HG02571 (cell line): Measurements from ENCODE around the gene CCDC136.

Experiments
- ATAC-seq: cut with Tn5 transposase; IDR thresholded peaks from one replicate; pipeline ENCODE4 v1.9.1; 2021; ENCODE audit warnings: mild to moderate bottlenecking, moderate library complexity; ENCODE audit not compliant: unreplicated experiment

CCDC136 gene

DNA sequence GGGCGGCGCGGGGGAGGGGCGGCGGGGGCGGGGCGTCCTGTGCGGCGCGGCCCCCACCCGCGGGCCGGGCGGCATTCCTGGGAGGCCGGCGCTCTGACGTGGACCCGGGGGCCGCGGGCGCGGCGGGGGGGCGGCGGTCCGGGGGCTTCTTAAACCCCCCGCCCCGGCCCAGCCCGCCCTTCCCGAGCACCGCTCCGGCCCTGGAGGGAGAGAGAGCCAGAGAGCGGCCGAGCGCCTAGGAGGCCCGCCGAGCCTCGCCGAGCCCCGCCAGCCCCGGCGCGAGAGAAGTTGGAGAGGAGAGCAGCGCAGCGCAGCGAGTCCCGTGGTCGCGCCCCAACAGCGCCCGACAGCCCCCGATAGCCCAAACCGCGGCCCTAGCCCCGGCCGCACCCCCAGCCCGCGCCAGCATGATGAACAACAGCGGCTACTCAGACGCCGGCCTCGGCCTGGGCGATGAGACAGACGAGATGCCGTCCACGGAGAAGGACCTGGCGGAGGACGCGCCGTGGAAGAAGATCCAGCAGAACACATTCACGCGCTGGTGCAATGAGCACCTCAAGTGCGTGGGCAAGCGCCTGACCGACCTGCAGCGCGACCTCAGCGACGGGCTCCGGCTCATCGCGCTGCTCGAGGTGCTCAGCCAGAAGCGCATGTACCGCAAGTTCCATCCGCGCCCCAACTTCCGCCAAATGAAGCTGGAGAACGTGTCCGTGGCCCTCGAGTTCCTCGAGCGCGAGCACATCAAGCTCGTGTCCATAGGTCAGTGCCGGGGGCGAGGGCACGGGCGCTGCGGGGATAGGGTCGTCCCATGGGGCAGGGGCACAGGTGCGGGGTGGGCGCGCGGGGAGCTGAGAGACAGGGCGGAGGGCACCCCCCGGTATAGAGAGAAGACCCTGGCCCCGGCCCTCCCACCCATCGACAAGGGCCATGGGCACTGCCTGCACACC is 38.7 kb downstream of the CCDC136 start, which contains the start of gene FLNC:
Gene FLNC, plus strand, starts transcription at position 176 of the 947 bp plus-strand sequence. Its CDS starts 232 bp downstream, at position 408.
- no peak for ATAC-seq

DNA sequence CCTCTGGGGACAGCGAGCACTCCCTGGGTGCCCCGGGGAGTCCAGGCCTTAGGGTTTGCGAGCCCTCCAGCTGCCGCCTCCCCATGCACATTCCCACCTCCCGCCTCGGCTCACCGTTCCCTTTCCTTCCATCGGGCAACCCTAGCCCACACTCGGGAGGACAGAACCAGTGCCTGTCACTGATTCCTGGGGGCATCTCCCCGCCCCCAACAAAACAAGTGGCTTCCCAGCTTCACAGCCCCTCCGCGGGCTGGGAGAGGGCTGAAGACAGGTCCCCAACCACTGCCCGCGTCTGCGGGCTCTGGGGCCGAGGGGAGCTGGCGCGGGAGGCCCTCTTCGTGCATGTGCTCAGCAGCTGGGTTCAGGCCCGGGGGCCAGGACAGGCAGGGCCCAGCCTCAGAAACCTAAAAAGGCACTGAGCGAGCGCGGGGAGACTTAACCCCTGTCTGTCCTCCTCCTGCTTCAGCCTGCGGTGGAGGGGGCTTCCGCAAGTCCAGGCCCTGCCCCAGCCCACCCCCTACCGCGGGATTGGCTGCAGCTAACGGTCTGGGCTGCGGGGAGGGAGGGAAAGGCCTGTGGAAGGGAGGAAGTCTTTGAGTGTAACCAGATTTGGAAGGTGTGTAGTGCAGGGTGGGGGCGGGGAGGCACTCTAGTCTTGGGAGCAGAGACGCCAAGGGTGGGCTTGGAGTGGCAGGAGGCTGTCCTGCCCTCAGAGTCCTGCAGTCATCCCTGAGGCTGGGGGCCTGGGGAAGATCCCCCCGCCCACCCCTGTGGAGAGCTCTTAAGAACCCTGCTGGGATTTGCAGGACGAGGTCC is 39.6 kb downstream of the CCDC136 start:
- no peak for ATAC-seq

DNA sequence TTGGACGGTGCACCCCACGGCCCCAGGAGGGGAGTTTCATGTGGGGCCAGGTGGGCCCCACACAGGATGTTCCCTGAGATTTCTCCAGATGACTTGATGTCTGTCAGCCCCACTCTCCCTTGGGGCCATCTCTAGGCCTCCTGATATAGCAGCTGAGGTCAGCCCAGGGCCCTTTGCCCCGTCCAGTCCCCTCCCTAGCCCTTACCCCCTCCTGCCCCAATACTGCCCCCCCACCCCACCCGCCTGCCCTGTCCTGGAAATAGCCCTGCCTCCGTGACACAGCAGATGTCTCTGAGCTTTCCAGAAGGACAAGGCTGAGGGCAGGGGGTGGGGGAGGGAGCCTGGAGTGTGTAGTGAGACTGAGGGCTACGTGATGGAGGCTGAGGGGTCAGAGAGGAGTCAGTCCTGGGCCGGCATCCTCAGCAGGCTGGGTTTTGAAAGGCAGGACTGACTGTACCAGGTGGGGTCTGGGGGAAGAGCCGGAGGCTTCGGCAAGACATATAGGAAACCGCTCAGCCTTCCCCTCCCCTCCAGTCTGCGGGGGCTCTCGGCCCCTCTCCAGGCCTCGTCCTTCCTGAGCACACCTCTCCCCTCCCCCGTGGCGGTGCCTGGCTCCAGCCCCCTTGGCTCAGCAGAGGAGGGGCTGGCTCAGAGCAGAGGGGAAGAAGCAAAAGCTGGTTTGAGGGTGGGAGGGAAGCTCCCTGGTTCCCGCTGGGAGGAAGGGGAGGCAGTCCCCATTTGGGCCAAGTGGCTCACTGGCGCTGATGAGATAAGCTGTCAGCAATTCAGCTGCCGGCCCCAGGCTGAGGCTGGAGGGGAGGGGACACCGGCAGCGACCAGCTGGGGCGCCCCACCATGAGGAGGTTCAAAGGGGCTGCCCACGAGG is 40.5 kb downstream of the CCDC136 start:
- no peak for ATAC-seq

DNA sequence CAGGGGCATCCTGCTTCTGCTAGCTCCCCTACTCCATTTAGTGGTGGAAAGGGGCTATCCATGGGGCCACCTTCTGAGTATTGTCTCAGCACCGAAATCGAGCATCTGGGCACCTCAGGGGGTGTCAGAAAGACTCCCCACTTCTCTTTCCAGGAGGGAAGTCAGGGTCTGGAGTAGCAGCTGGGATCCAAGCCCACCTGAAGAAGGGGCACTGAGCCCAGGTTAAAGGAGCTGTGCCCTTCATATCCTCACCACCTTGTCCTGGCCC is 41.0 kb downstream of the CCDC136 start:
- ATAC-seq: no peak

DNA sequence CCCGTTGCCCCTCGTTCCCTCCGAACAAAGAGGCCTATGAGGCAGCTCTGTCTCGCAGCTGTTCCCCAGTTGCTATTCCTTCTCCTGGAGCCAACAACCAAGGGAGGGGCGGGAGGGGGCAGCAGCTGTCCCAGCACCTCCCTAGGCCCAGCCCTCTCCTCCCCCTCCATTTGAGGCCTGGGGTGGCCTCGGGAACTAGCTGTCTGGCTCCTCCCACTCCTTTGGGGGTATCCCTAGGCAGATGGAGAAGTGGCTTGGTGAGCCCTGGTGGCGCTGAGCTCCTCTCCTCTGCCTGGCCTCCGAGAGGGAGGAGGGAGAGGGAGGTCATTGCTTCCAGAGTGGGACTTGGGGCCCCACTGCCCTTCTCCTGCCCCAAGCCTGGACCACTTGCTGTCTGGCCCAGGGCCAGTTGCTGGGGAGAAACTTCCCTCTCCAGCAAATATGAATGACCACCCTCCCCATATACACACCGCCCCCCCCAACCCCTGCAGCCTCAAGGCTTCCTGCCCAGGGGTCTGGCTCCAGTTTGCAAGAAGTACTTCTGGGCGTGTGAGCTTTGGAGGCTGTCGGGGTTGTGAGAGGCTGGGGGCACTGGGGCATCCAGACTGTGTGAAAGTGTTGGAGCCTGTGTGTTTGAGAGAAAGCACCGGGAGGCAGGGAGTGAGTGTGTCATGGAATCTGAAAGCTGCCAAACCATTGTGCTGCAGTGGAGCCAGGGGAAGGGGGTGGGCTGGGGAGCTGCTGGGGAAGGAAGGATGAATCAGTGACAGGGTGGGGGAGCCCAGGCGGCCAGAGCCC is 41.6 kb downstream of the CCDC136 start:
- ATAC-seq: no peak

DNA sequence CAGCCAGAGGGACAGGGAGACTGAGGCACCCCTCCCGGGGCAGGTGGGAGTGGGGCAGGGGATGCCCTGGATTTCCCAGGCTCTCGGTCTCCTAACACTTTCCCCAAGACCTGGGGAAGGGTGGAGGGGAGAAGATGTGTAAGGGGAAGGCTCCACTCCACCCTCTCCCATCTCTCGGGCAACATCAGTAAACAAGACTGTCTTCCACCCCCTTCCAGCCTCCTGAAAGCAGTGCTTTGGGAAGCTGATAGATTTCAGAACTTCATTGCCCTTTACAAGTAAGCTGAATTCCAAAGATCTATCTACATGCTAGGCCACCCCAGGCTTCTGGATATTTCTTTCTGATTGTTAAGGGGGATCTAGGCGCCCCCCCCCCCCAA is 42.2 kb downstream of the CCDC136 start:
- no peak for ATAC-seq

DNA sequence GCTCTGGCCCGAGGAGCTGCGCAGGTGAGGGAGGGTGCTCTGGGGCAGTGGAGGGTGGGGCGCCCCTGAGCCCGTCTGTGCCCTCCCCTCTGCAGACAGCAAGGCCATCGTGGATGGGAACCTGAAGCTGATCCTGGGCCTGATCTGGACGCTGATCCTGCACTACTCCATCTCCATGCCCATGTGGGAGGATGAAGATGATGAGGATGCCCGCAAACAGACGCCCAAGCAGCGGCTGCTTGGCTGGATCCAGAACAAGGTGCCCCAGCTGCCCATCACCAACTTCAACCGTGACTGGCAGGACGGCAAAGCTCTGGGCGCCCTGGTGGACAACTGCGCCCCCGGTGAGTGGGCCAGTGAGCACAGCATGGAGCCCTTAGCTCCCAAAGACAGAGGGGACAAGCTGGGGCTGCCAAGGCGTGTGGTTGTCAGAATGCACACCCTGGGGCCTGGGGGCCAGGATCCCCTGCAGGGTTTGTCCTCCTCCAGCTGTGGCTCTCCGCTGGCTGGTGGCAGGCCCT is 43.5 kb downstream of the CCDC136 start:
- ATAC-seq: no peak

DNA sequence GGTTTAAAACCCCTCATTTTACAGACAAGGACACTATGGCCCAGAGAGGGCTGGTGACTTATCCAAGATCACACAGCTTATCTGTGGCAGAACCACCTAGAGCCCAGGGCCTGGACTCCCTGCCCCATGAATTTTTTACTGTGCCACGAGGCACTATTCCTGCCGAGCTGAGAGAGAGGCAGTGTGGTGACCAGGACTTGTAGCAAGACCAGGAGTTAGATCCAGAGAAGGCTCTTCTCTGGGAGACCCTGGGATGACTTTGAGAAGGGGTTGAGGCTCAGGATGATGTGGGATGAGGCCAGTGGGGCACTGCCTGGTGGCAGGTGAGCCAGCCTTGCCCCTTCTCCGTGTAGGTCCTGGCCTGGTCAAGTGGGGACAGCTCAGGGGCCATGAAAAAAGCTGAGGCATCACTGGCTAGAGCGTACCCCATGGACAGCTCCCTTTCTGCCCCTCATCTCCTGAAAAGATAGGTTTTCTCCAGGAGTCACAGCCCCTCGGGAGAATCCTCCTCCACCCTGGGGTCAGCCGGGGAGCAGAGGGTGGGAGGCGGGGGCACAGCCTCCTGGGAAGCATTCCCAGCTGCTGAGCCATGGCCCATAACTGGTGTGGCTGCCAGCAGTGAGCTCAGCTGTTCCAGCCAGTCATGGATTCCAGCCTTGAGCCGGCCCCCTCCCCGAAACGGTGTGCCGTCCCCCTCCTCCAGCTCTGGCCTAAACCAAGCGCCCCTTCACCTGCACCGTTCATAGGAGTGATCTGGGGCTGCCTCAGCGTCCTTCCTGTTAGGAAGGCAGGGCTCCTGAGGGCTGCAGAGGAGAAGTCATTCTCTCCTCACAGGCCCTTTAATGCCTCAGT is 44.2 kb downstream of the CCDC136 start:
- no peak for ATAC-seq

DNA sequence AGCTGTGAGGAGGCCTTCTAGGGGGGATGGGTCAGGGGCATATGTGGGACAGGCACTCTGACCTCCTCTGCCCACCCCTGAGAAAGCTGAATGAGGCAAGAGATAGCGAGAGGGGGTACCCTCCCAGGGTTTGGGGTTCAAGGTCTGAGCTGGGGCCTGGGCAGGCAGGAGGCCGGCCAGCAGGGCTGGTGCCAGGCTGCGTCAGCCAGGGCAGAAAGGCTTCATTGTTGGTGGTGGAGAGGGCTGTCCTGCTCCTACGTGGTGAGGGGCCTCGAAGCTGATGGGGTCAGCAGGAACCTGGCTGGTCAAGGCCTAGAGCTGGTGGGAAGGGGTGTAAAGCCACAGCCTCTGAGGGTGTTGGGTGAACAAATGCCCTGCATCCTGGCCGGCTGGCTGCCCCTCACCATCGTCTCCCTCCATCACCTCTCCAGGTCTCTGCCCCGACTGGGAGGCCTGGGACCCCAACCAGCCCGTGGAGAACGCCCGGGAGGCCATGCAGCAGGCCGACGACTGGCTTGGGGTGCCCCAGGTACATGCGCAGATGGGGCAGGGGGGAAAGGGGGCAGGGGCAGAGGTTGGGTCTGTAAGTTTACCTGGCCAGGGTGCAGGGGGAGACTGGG is 45.1 kb downstream of the CCDC136 start:
- no peak for ATAC-seq

DNA sequence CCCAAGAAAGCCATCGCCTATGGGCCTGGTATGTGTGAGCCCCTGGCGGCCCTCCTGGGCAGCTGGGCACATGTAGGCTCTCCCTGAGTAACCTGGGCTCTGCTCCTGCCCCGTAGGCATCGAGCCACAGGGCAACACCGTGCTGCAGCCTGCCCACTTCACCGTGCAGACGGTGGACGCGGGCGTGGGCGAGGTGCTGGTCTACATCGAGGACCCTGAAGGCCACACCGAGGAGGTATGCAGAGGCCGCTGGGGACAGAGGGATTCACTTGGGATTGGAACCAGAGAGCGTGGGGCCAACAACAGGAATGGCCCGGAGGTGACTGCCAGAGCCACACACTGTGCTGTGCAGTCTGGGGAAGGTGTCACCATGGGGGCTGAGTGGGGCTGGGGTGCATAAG is 45.8 kb downstream of the CCDC136 start:
- ATAC-seq: no peak

DNA sequence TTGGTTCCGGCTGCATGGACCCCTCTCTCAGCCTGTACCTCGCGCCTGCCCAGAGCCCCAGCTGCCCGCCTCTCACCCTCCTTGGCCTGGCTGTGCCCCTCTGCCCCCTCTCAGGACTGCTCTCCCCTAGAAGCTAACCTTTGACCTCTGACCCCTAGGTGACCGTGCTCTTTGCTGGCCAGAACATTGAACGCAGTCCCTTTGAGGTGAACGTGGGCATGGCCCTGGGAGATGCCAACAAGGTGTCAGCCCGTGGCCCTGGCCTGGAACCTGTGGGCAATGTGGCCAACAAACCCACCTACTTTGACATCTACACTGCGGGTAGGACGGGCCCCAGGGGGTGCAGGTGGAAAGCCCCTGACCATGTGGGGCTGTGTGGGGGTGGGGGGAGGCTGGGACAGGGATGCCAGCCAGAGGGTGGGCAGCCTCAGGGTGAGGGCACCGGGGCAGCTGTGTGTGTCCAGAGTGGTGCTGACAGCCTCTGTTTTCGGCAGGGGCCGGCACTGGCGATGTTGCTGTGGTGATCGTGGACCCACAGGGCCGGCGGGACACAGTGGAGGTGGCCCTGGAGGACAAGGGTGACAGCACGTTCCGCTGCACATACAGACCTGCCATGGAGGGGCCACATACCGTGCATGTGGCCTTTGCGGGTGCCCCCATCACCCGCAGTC is 46.5 kb downstream of the CCDC136 start:
- no peak for ATAC-seq

DNA sequence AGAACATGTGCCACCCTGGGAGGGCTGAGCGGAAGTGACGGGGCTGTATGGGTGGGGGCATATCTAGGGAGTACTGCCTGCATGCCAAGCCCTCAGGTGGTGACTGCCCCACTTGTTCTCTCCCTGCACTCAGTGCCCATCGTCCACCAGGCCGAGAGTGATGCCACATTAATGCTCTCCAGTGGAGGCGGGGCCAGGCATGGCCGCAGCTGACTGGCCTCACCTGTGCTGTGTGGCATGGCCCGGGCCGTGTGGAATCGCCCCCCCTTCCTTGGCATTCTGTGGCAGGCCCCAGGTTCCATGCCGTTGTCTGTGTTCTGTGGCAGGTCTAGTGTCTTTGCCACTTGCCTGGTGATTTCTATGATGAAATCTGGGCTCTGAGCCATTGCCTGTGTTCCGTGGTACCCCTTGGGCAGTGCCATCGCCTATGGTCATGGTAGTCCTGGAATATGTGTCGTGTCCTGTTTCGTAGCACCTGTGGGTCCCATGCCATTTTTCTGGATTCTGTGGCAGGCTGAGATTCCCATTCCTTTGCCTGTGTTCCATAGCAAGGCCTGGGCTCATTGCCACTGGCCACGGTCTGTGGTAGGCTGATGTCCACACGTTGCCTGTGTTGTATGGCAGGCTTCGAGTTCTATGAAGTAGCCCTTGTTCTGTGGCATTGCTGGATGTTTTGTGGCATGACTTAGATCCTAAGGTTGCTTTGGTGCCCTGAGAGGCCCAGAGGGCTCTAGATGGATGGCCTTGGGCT is 47.4 kb downstream of the CCDC136 start:
- no peak for ATAC-seq

DNA sequence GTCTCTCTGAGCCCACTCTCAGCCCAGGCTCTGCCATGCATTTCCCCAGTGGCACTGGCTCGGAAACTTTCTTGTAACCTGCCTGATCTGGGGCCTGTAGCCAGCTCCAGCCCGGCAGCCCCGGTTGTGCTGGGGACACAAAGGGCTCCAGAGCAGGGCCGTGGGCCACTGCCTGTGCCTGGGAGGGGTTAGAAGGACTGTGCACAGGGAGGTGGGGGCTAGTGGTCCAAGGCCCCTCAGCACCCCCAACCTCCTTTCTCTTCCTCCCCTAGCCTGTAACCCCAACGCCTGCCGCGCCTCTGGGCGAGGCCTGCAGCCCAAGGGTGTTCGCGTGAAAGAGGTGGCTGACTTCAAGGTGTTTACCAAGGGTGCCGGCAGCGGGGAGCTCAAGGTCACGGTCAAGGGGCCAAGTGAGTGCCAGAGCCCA is 48.0 kb downstream of the CCDC136 start:
- ATAC-seq: no peak

DNA sequence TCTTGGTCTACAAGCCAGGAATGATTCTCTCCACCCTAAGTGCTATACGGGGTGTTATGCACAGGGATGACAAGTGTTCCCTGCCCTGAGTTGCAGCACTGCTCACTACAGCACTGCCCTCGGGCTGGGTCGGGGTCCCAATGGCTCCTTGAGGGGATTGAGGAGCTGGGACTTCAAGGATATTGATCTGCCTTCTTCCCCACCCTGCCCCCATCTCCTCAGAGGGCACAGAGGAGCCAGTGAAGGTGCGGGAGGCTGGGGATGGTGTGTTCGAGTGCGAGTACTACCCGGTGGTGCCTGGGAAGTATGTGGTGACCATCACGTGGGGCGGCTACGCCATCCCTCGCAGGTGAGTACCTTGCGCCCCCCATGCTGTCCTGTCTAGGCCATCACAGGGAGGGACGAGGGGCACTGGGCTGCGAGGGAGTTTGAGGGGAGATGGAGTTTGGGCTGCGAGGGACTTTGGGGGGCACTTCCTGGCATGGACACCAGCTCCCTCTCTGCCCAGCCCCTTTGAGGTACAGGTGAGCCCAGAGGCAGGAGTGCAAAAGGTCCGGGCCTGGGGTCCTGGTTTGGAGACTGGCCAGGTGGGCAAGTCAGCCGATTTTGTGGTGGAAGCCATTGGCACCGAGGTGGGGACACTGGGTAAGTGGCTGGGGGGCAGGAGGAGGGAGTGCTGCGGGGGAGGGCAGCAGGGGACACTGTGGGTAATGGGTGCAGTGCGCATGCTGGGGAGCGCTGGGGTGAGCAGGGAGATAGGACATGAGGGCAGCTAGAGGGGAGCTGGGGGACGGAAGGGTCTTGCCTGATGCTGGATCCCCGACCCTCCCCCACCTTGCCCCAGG is 48.8 kb downstream of the CCDC136 start:
- no peak for ATAC-seq

DNA sequence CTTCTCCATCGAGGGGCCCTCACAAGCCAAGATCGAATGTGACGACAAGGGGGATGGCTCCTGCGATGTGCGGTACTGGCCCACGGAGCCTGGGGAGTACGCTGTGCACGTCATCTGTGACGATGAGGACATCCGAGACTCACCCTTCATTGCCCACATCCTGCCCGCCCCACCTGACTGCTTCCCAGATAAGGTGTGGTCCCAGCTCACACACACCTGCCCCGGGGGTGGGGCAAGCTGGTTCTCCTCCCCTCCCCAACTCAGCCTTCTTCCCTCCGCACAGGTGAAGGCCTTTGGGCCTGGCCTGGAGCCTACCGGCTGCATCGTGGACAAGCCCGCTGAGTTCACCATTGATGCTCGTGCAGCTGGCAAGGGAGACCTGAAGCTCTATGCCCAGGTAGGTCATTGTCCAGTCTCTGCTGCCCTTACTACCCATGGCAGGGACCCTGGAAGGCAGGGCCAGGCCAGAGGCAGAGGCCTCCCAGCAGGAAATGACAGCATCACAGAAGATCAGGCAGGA is 49.5 kb downstream of the CCDC136 start:
- no peak for ATAC-seq

DNA sequence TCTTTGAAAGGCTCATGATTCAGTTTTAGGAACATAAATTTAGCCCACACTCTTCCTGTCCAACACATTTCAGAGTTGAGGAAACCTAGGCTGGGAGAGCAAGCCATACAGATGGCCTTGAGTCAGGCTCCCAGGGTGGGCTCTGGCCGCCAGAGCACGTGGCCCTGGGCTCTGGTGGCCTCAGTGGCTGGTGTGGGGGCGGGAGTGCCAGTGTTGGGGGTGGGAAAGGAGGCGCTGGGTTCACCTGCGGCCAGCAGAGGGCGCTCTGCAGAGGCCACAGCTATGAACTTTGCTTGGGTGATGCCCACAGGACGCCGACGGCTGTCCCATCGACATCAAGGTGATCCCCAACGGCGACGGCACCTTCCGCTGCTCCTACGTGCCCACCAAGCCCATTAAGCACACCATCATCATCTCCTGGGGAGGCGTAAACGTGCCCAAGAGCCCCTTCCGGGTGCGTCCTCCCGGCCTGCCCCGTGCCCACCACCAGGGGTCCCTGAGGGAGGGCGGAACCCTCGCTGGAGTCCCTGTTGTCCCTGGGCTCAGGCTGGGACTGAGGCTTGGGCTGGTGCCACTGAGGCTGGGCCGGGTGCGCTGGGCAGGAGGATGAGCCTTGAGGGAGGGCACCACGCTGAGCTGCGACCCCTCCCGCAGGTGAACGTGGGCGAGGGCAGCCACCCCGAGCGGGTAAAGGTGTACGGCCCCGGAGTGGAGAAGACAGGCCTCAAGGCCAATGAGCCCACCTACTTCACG is 50.3 kb downstream of the CCDC136 start:
- ATAC-seq: no peak
